BLaER1 treated with 17β-estradiol and CSF1 and Interleukin-3, amounts not matched to agents 10 nM and 100 nM (cell line): ENCODE measurements around the gene KRT72.

ENCODE experiments used
- H3K27ac ChIP-seq, 11 experiments: shearing (Covaris generic); formaldehyde crosslinking; 2 replicates each; pipeline ENCODE4 v1.8.1; 2022
- H3K27me3 ChIP-seq, 11 experiments: shearing (Covaris generic); formaldehyde crosslinking; 2 replicates each; pipeline ENCODE4 v1.8.1; 2022
- H3K36me3 ChIP-seq, 11 experiments: shearing (Covaris generic); formaldehyde crosslinking; 2 replicates each; pipeline ENCODE4 v1.8.1; 2022
- H3K4me1 ChIP-seq, 10 experiments: shearing (Covaris generic); formaldehyde crosslinking; 2 replicates each; pipeline ENCODE4 v1.8.1; 2022
- H3K4me2 ChIP-seq, 11 experiments: shearing (Covaris generic); formaldehyde crosslinking; 2 replicates each; pipeline ENCODE4 v1.8.1; 2022
- H3K4me3 ChIP-seq, 10 experiments: shearing (Covaris generic); formaldehyde crosslinking; 2 replicates each; pipeline ENCODE4 v1.8.1; 2022
- H3K9ac ChIP-seq, 11 experiments: shearing (Covaris generic); formaldehyde crosslinking; 2 replicates each; pipeline ENCODE4 v1.8.1; 2022
- H3K9me3 ChIP-seq, 11 experiments: shearing (Covaris generic); formaldehyde crosslinking; replicated peaks in 1 of 11; 2 replicates each; pipeline ENCODE4 v1.8.1; 2022
- H4K20me1 ChIP-seq, 11 experiments: shearing (Covaris generic); formaldehyde crosslinking; 2 replicates each; pipeline ENCODE4 v1.8.1; 2022
- Cebpa-rat ChIP-seq, 11 experiments: shearing (Covaris generic); IDR thresholded peaks; 2 replicates each; pipeline ENCODE4 v1.8.1; 2022

The KRT72 gene

DNA sequence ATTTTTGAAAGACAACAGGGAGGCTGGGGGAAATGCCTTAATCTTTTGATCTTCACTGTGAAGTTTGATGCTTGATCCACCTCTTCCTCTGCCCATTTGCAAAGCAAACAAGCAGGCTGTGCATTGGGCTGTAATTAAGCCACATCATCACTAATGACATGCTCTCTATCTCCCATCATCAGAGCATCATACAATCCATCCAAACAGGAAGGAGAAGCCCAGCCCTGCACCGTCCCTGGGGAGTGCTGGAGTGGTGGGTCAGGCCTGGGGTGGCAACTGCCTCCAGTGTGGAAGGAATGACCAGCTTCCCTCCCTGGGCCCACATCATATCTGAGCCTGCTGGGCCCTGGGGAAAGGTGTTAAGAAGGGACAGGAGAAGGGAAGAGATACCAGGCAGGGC, 20.8 kb downstream of the KRT72 start:
- no peak overlapping the region for H3K27ac ChIP-seq
- 0 out of 22 replicates have a peak, but pooled peaks cover 0 to 8% (median 0%) of the 10 kb centered on the region in 11 experiments for H4K20me1 ChIP-seq
- H3K4me3 ChIP-seq = no peak overlapping the region
- no peak for TF ChIP-seq Cebpa-rat (IDR thresholded peaks at IDR 0.05)
- H3K4me2 ChIP-seq = peak overlapping the region in 3 of 11 experiments; percentile 5 to 30 (median 12); a peak in 5 of 22 replicates
- H3K27me3 ChIP-seq = no peaks in the 10 kb centered on the region
- no peaks in the 10 kb centered on the region for H3K36me3 ChIP-seq
- H3K9ac ChIP-seq = no peak overlapping the region
- peaks cover 8 to 28% (median 12%) of the 10 kb centered on the region in 10 experiments; a peak in 19 of 20 replicates for H3K4me1 ChIP-seq
- H3K9me3 ChIP-seq = no peaks in the 10 kb centered on the region

DNA sequence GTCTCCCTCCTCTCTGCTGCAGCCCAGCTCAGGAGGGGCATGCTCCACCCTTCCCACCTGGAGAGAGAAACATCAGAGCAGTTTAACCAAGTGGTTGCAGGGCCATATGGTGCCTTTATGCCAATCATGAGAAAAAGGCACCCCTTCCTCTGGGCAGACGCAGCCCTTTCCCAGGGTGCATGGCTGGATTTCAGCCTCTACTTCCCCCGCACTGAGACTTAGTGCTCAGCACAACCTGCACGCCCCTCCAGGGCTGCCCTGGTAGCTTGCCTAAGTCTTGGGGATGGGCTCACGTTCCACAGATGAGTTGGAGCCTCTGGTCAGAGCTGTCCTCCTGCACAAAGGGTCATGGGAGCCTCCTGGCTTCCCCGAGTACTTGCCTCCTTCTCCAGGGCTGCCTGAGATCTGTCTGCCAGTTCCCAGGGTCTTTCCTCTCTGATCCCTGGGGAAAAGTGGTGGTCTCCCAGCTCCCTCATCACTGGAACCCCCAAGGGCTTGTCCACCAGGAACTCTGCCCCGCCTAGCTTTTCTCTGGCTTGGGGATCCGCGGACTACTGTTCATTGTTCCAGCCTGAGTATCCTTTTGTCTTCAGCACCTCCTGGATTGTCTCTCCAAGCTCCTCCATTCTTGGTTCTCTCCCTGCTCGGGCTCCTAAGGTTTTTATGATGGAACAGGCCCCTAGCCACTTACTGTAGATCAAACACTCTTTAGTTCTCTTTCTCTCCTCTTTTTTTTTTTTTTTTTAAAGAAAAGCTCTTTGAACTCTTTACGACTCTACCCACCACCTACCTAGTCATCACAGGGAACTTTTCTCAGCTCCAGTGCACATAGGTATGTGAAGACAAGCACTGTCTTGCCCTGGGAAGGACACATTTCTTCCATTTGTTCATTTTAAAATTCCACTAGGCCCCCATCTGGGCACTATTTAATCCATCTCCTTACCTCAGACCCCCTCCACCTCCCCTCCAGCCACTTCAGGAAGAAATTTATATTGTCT, 21.5 kb downstream of the KRT72 start:
- Histone ChIP-seq H3K9me3 (no peaks in the 10 kb centered on the region), H3K4me2 (peak overlapping the region in 2 of 11 experiments; percentile 12 to 30; a peak in 5 of 22 replicates), H3K4me3 (no peak overlapping the region), H3K36me3 (no peaks in the 10 kb centered on the region), H3K27me3 (no peaks in the 10 kb centered on the region), H3K27ac (no peak overlapping the region), H3K9ac (no peak overlapping the region), H3K4me1 (peaks cover under 1 to 28% (median 19%) of the 10 kb centered on the region in 10 experiments; a peak in 18 of 20 replicates), H4K20me1 (0 out of 22 replicates have a peak, but pooled peaks cover 0 to 8% (median 0%) of the 10 kb centered on the region in 11 experiments)
- no peak for TF ChIP-seq Cebpa-rat (IDR thresholded peaks at IDR 0.05)

GRCh38 chr12:52578469-52578868, 22.8 kb downstream of the KRT72 start:
- Histone ChIP-seq H3K4me2 (no peak overlapping the region), H3K9ac (no peak overlapping the region), H3K27ac (no peak overlapping the region), H3K27me3 (no peaks in the 10 kb centered on the region), H3K4me1 (peaks cover 0 to 28% (median 20%) of the 10 kb centered on the region in 10 experiments; a peak in 18 of 20 replicates), H4K20me1 (0 out of 22 replicates have a peak, but pooled peaks cover 0 to 8% (median 0%) of the 10 kb centered on the region in 11 experiments), H3K36me3 (no peaks in the 10 kb centered on the region), H3K9me3 (no peaks in the 10 kb centered on the region), H3K4me3 (no peak overlapping the region)
- no peak for TF ChIP-seq Cebpa-rat (IDR thresholded peaks at IDR 0.05)

- Histone ChIP-seq H3K4me3 (no peak overlapping the region), H3K4me1 (peaks cover 0 to 25% (median 19%) of the 10 kb centered on the region in 10 experiments; a peak in 18 of 20 replicates), H3K9me3 (no peaks in the 10 kb centered on the region), H4K20me1 (0 out of 22 replicates have a peak, but pooled peaks cover 0 to 8% (median 0%) of the 10 kb centered on the region in 11 experiments), H3K36me3 (no peaks in the 10 kb centered on the region), H3K4me2 (no peak overlapping the region), H3K27me3 (no peaks in the 10 kb centered on the region), H3K9ac (no peak overlapping the region), H3K27ac (no peak overlapping the region)
- TF ChIP-seq Cebpa-rat (IDR thresholded peaks at IDR 0.05) = no peak
Observed at GRCh38 chr12:52577316-52577715, 23.9 kb downstream of the KRT72 start.

GRCh38 chr12:52575948-52576347, 25.3 kb downstream of the KRT72 start:
- H3K4me3 ChIP-seq = no peak overlapping the region
- no peaks in the 10 kb centered on the region for H3K9me3 ChIP-seq
- H3K27me3 ChIP-seq = no peaks in the 10 kb centered on the region
- H3K9ac ChIP-seq = no peak overlapping the region
- peaks cover 0 to 25% (median 18%) of the 10 kb centered on the region in 10 experiments; a peak in 18 of 20 replicates for H3K4me1 ChIP-seq
- no peak overlapping the region for H3K27ac ChIP-seq
- H4K20me1 ChIP-seq = 0 out of 22 replicates have a peak, but pooled peaks cover 0 to 1% (median 0%) of the 10 kb centered on the region in 11 experiments
- H3K36me3 ChIP-seq = no peaks in the 10 kb centered on the region
- no peak for TF ChIP-seq Cebpa-rat (IDR thresholded peaks at IDR 0.05)
- H3K4me2 ChIP-seq = peak overlapping the region in 4 of 11 experiments; percentile 54 to 81 (median 57); a peak in 5 of 22 replicates

DNA sequence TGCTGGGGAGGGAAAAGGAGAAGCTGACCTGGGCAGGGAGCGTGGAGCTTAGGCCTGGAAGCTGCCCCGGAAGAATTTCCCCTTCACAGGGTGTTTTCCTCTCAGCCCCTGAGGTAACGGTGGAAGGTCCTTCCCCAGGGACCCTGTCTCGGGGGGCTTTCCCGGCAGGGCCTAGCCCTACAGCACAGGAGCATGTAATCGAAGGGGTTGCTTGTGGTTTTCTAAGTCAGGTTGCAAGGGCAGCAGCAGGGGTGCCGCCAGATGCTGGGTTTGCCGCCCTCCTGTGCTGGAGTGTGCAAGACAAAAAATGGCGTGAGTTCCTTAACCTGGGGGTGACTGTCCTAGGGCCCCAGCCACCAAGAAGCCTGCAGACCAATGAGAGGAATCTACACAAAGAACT, 26.0 kb downstream of the KRT72 start:
- Histone ChIP-seq H3K4me1 (peaks cover 0 to 18% (median 12%) of the 10 kb centered on the region in 10 experiments; a peak in 18 of 20 replicates), H4K20me1 (no peaks in the 10 kb centered on the region), H3K27me3 (no peaks in the 10 kb centered on the region), H3K9me3 (no peaks in the 10 kb centered on the region), H3K27ac (no peak overlapping the region), H3K4me2 (peak overlapping the region; percentile 26 to 81 (median 58)), H3K4me3 (no peak overlapping the region), H3K9ac (no peak overlapping the region), H3K36me3 (no peaks in the 10 kb centered on the region)
- TF ChIP-seq Cebpa-rat (IDR thresholded peaks at IDR 0.05) = no peak

DNA sequence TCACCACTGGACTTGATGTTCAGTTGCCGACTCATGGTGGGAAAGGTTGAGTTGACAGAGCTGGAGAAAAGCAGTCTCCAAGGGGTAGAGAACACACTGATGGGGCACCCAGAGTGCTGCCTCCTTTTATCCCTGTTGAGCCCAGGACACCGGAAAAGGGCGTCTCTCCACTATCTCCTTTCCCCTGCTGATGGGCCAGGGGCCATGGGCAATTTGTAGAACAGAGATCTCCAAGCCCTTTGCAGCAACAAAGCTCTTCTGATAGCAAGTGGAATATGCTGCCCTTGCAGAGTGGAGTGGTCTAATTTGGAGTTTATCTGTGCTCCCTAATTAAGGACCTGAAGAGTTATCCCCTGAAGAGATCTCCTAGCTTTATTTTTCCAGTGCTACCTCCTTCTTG, 27.5 kb downstream of the KRT72 start, which contains the start of gene KRT74:
Gene KRT74, minus strand, starts transcription at position 101 of the 400 bp plus-strand sequence. Its CDS starts 66 bp downstream, at position 35.
- peak within 1 kb of the TSS in 3 of 11 experiments; percentile 54 to 74 (median 72); a peak in 2 of 22 replicates for H3K4me2 ChIP-seq
- H3K9ac ChIP-seq = no peak within 1 kb of the TSS
- no peak for TF ChIP-seq Cebpa-rat (IDR thresholded peaks at IDR 0.05)
- no peaks in the 10 kb centered on the region for H3K27me3 ChIP-seq
- no peaks in the 10 kb centered on the region for H4K20me1 ChIP-seq
- peaks cover 5 to 15% (median 11%) of the 10 kb centered on the region in 10 experiments; a peak in 18 of 20 replicates for H3K4me1 ChIP-seq
- H3K36me3 ChIP-seq = no peaks in the 10 kb centered on the region
- H3K27ac ChIP-seq = no peak within 1 kb of the TSS
- H3K4me3 ChIP-seq = no peak within 1 kb of the TSS
- H3K9me3 ChIP-seq = no peaks in the 10 kb centered on the region

DNA sequence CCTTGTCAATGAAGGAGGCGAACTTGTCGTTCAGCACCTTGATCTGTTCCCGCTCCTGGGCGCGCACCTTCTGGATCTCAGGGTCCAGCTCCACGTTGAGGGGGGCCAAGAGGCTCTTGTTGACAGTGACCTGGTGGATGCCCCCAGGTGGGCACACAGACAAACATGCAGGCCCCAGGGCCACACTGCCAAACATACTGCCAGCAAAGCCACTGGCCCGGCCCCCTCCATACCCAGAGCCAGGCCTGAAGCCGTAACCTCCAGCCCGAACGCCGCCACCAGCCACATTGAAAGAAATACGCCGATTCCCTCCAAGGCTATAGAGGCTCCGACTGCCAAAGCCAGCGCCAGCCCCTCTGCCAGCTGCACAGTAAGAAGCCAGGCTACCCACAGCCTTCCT, 28.0 kb downstream of the KRT72 start:
- H4K20me1 ChIP-seq = no peaks in the 10 kb centered on the region
- no peaks in the 10 kb centered on the region for H3K27me3 ChIP-seq
- H3K9ac ChIP-seq = no peak overlapping the region
- H3K27ac ChIP-seq = no peak overlapping the region
- no peaks in the 10 kb centered on the region for H3K36me3 ChIP-seq
- H3K4me1 ChIP-seq = peaks cover 5 to 15% (median 11%) of the 10 kb centered on the region in 10 experiments; a peak in 18 of 20 replicates
- no peak overlapping the region for H3K4me3 ChIP-seq
- TF ChIP-seq Cebpa-rat (IDR thresholded peaks at IDR 0.05) = no peak
- H3K4me2 ChIP-seq = no peak overlapping the region
- no peaks in the 10 kb centered on the region for H3K9me3 ChIP-seq

DNA sequence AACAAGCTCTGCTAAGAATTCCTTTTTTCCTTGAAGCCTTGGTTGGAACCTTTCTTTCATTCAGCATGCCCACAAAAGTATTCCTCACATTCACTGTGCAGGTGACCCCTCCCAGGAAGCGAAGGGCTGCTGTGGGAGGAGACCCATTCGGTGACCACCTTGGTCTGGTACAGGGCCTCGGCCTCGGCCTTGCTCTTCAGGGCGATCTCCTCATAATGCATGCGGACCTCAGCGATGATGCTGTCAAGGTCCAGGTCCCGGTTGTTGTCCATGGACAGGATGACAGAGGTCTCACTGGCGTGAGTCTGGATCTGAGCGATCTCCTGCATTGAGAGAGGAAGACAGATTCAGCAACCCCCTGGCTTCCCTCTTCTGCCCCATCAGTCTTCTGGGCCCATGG, 30.8 kb downstream of the KRT72 start:
- Histone ChIP-seq H3K4me3 (no peak overlapping the region), H3K4me1 (peaks cover 5 to 17% (median 8%) of the 10 kb centered on the region in 10 experiments; a peak in 18 of 20 replicates), H3K9me3 (no peaks in the 10 kb centered on the region), H3K4me2 (no peak overlapping the region), H4K20me1 (no peaks in the 10 kb centered on the region), H3K27ac (no peak overlapping the region), H3K9ac (no peak overlapping the region), H3K36me3 (no peaks in the 10 kb centered on the region), H3K27me3 (no peaks in the 10 kb centered on the region)
- TF ChIP-seq Cebpa-rat (IDR thresholded peaks at IDR 0.05) = no peak
